ENCODE measurements around the gene KSR2. TPM values are rescaled to one million over a fixed set of nuclear protein-coding genes. Genes with fewer than 3 reads are reported as not detected.

Gene KSR2
- total RNA-seq, 1 donor from 2014 or later, result 0.47 TPM

- no peaks in the 10 kb centered on the region for H3K9me3 Mint-ChIP-seq (ENCODE audit: unreplicated experiment)
- H3K4me1 Mint-ChIP-seq (ENCODE audit: low read depth, unreplicated experiment), result no peaks in the 10 kb centered on the region
These were observed 258.7 kb downstream of the KSR2 start for GRCh38 chr12:117710121-117710520.

DNA sequence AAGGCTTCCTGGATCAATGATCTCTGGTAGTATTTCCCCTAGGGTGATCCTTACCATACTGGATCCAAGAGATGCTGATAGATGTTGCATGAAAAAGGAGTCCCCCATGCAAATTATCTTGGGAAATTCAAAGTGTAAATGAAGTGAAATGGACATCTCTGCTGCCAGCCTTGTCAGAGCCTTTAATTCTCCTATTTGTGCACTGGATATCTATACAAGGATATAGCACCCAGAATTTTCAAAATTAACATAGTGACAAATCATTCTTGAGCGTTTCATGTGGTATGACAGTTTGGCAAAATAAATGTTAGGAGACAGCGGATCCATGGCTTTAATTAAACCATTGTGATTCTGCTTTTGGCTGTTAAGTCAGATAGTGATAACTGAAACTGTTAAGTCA is 260.9 kb downstream of the KSR2 start:
- no peak overlapping the region for H3K27ac Mint-ChIP-seq (ENCODE audit: unreplicated experiment)
- H3K4me3 Mint-ChIP-seq (ENCODE audit: unreplicated experiment), result no peak overlapping the region
- H3K9me3 Mint-ChIP-seq (ENCODE audit: unreplicated experiment), result no peaks in the 10 kb centered on the region
- no peak for DNase-seq
- H3K4me1 Mint-ChIP-seq (ENCODE audit: low read depth, unreplicated experiment), result no peaks in the 10 kb centered on the region
- peaks cover 4% of the 10 kb centered on the region for H3K36me3 Mint-ChIP-seq (ENCODE audit: unreplicated experiment)
- peaks cover 6% of the 10 kb centered on the region for H3K27me3 Mint-ChIP-seq (ENCODE audit: unreplicated experiment)
- TF ChIP-seq CTCF (IDR thresholded peaks at IDR 0.05; ENCODE audit: partially characterized antibody, unreplicated experiment), result no peak

More at GRCh38 chr12:117710121-117710520, 258.7 kb downstream of the KSR2 start:
- no peak overlapping the region for H3K4me3 Mint-ChIP-seq (ENCODE audit: unreplicated experiment)
- H3K27ac Mint-ChIP-seq (ENCODE audit: unreplicated experiment), result no peak overlapping the region
- H3K27me3 Mint-ChIP-seq (ENCODE audit: unreplicated experiment), result peaks cover 7% of the 10 kb centered on the region
- DNase-seq, result no peak
- peaks cover 4% of the 10 kb centered on the region for H3K36me3 Mint-ChIP-seq (ENCODE audit: unreplicated experiment)
- TF ChIP-seq CTCF (IDR thresholded peaks at IDR 0.05; ENCODE audit: partially characterized antibody, unreplicated experiment), result no peak

DNA sequence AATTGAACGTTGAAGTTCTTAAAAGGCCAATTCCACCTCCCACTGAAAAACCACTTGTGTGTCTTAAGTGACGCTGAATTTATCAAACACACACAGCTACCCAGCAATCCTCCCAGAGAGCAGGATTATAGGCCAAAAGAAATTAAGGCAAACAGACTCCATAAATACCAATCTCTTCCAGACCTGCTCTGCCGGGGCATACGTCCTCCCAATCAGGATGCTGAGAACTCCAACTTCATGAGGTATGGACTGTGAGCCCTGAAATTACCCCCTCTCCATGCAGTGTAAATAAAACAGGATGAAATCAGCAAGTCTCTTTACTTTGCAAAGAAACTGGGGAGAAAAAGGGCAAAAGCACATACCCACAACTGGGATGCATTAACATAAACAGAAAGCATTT is 265.2 kb downstream of the KSR2 start:
- H3K27me3 Mint-ChIP-seq (ENCODE audit: unreplicated experiment), result no peaks in the 10 kb centered on the region
- H3K4me1 Mint-ChIP-seq (ENCODE audit: low read depth, unreplicated experiment), result no peaks in the 10 kb centered on the region
- no peaks in the 10 kb centered on the region for H3K36me3 Mint-ChIP-seq (ENCODE audit: unreplicated experiment)
- no peaks in the 10 kb centered on the region for H3K9me3 Mint-ChIP-seq (ENCODE audit: unreplicated experiment)
- H3K27ac Mint-ChIP-seq (ENCODE audit: unreplicated experiment), result no peak overlapping the region
- TF ChIP-seq CTCF (IDR thresholded peaks at IDR 0.05; ENCODE audit: partially characterized antibody, unreplicated experiment), result no peak
- DNase-seq, result no peak
- no peak overlapping the region for H3K4me3 Mint-ChIP-seq (ENCODE audit: unreplicated experiment)

- no peak for DNase-seq
- Mint-ChIP-seq H3K4me3 (ENCODE audit: unreplicated experiment) (no peak overlapping the region), H3K36me3 (ENCODE audit: unreplicated experiment) (no peaks in the 10 kb centered on the region), H3K27ac (ENCODE audit: unreplicated experiment) (no peak overlapping the region), H3K27me3 (ENCODE audit: unreplicated experiment) (no peaks in the 10 kb centered on the region), H3K9me3 (ENCODE audit: unreplicated experiment) (no peaks in the 10 kb centered on the region), H3K4me1 (ENCODE audit: low read depth, unreplicated experiment) (no peaks in the 10 kb centered on the region)
- TF ChIP-seq CTCF (IDR thresholded peaks at IDR 0.05; ENCODE audit: partially characterized antibody, unreplicated experiment), result no peak
These were observed 266.0 kb downstream of the KSR2 start for GRCh38 chr12:117702741-117703140.

GRCh38 chr12:117699575-117699974 is 269.2 kb downstream of the KSR2 start:
- H3K4me3 Mint-ChIP-seq (ENCODE audit: unreplicated experiment), result no peak overlapping the region
- DNase-seq, result no peak
- no peak overlapping the region for H3K27ac Mint-ChIP-seq (ENCODE audit: unreplicated experiment)
- no peaks in the 10 kb centered on the region for H3K36me3 Mint-ChIP-seq (ENCODE audit: unreplicated experiment)
- H3K27me3 Mint-ChIP-seq (ENCODE audit: unreplicated experiment), result no peaks in the 10 kb centered on the region
- H3K4me1 Mint-ChIP-seq (ENCODE audit: low read depth, unreplicated experiment), result no peaks in the 10 kb centered on the region
- no peak for TF ChIP-seq CTCF (IDR thresholded peaks at IDR 0.05; ENCODE audit: partially characterized antibody, unreplicated experiment)
- no peaks in the 10 kb centered on the region for H3K9me3 Mint-ChIP-seq (ENCODE audit: unreplicated experiment)
